H1 (cell line): Measurements from ENCODE around the gene CDH22. TPM values are rescaled to one million over a fixed set of nuclear protein-coding genes. Genes with fewer than 3 reads are reported as not detected.

Experiments used
- CEBPB ChIP-seq: IDR thresholded peaks from 2 replicates; pipeline ENCODE4 v1.6.1; 2012; ENCODE audit warnings: low read depth, low read length
- GABPA ChIP-seq: IDR thresholded peaks from 2 replicates; pipeline ENCODE4 v1.6.1; 2011; ENCODE audit warnings: mild to moderate bottlenecking, low read length, moderate library complexity, borderline replicate concordance; ENCODE audit not compliant: insufficient read depth
- KDM1A ChIP-seq: fragments of 200-600, 300-600 bp; sonication (generic); IDR thresholded peaks from 2 replicates; pipeline ENCODE4 v1.7.1; 2016; ENCODE audit warnings: mild to moderate bottlenecking, low read length, borderline replicate concordance
- MAFK ChIP-seq: IDR thresholded peaks from 2 replicates; pipeline ENCODE4 v1.6.1; 2012; ENCODE audit warnings: low read depth, mild to moderate bottlenecking, improper control_type of control experiment, low read length
- RXRA ChIP-seq: IDR thresholded peaks from 2 replicates; pipeline ENCODE4 v1.6.1; 2011; ENCODE audit warnings: low read depth, mild to moderate bottlenecking, low read length, moderate library complexity; ENCODE audit not compliant: insufficient read depth
- TBP ChIP-seq: IDR thresholded peaks from 2 replicates; pipeline ENCODE4 v1.6.1; 2011; ENCODE audit warnings: low read depth, low read length, improper control_type of control experiment
- TEAD4 ChIP-seq: IDR thresholded peaks from 2 replicates; pipeline ENCODE4 v1.6.1; 2012; ENCODE audit warnings: low read depth, low read length, inconsistent platforms, mixed read lengths
- polyA plus RNA-seq, 7 experiments: library from polyadenylated mRNA; depleted of rRNA in 3 of 7; stranded (reverse) in 5 of 7; unstranded in 2 of 7; fragments of >200 nt in 5 of 7; fragments of 200-250 nt in 2 of 7; gene quantifications; 1 replicate in 5 of 7; 2 replicates in 1 of 7; 4 replicates in 1 of 7; pipeline versions ENCODE4 v1.2.1 to v1.2.3, GENCODE V29; 2011 to 2013; ENCODE audit warnings: missing spikeins in 2 of 7, mixed read lengths in 2 of 7
- total RNA-seq: library from RNA; stranded (reverse); fragmentation: NEBNext Ultra II Directional; extraction: Animal tissue kit (Norgen Biotek cat#: 25700); gene quantifications from 2 replicates; pipeline ENCODE4 v1.2.1, GENCODE V29; 2021

The CDH22 gene
- total and polyA plus RNA-seq, 2 of the 8 experiments (the other 6 are each of a cell fraction or from before 2014, with no cell fraction given), result 0.35 to 0.39 TPM

DNA sequence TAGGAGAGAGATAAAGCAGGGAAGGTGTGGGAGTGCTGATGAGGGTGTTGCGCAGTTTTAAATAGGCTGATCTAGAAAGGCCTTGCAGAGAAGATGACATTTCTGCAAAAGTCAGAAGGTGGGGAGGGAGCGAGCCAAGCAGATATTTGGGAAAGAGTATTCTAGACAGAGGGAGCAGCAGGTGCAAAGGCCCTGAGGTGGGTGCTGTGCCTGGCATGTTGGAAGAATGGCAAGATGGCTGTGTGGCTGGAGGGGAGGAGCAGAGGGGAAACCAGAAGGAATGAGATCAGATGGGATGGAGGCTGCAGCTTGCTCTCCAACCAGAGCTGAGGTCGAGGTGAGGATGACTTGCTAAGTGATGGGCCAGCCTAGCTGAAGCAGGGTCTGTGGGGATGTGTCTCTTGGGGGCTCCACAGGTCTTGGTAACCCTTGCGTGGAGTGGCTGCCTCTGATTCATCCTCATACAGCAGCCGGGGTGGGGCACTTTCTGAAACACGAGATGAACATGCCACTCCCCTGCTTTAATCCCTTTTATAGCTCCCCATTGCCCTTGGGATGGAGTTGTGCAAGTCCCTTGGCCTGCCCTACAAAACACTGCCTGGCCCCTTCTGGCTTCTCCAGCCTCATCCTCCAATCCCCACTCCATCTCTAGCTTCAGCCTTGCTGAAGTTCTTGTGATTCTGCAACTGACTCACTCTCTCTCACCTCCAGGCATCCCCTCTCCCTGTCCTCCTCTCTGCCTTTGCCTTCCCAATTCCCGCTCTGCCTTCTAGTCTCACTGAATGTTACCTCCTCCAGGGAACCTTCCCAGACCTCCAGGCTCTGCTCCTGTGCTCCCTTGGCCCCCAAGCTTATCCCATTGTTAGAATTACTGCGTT lies 94.1 kb downstream of the CDH22 start (continued):
- TF ChIP-seq CEBPB (no peak), KDM1A (no peak), GABPA (no peak), RXRA (no peak), TEAD4 (no peak), MAFK (no peak), TBP (no peak)
